Keratinocyte (primary cell): ENCODE measurements around the gene KCNK16.

Source experiments
- CTCF ChIP-seq, 3 experiments: IDR thresholded peaks in 1 of 3; conservative IDR thresholded peaks in 1 of 3; optimal IDR thresholded peaks in 1 of 3; 2 replicates in 2 of 3; 3 replicates in 1 of 3; pipeline versions ENCODE3 to v1.5.1; 2011; ENCODE audit warnings: low read length in 3 of 3, mild to moderate bottlenecking in 3 of 3, moderate library complexity in 2 of 3, control low read depth in 1 of 3, inconsistent platforms in 1 of 3; ENCODE audit not compliant: insufficient read depth in 2 of 3; ENCODE audit errors: extremely low read depth in 1 of 3
- EZH2 ChIP-seq: IDR thresholded peaks from one replicate; pipeline ENCODE4 v1.6.1; 2012; ENCODE audit warnings: inconsistent platforms, mild to moderate bottlenecking, low read length, moderate library complexity

- TF ChIP-seq CTCF (optimal IDR thresholded peaks at IDR 0.05 in 1 of 3, IDR thresholded peaks at IDR 0.05 in 1 of 3, conservative IDR thresholded peaks at IDR 0.05 in 1 of 3; ENCODE audit: extremely low read depth in 1 of 3, insufficient read depth in 2 of 3, low read length in 3 of 3) (no peak), EZH2 (no peak)
Measured at GRCh38 chr6:39300739-39301138, 21.8 kb downstream of the KCNK16 start.
